Cardiac muscle cell (in vitro differentiated cells and primary cell): ENCODE measurements around the gene CATSPERD. TPM values are rescaled to one million over a fixed set of nuclear protein-coding genes. Genes with fewer than 3 reads are reported as not detected.

Experiments used
- DNase-seq, 2 donors: peaks; one replicate each; pipeline versions ENCODE4 v3.0.0 to v3.0.0-alpha.2; 2010 to 2017; ENCODE audit warnings: low read depth in 1 of 2, low spot score in 1 of 2
- H3K27ac ChIP-seq: fragments of 200-600 bp; sonication (generic); 2 replicates; pipeline ENCODE4 v1.5.1; 2016
- H3K27me3 ChIP-seq: fragments of 200-600 bp; sonication (generic); 2 replicates; pipeline ENCODE4 v1.6.0; 2016; ENCODE audit warnings: control low read depth
- H3K36me3 ChIP-seq: fragments of 200-600 bp; sonication (generic); 2 replicates; pipeline ENCODE4 v1.5.1; 2016; ENCODE audit warnings: control low read depth
- H3K4me1 ChIP-seq: fragments of 200-600 bp; sonication (generic); 2 replicates; pipeline ENCODE4 v1.8.1; 2017; ENCODE audit warnings: low read depth, mild to moderate bottlenecking, mixed run types
- H3K4me3 ChIP-seq: fragments of 200-600 bp; sonication (generic); 2 replicates; pipeline ENCODE4 v1.5.1; 2016; ENCODE audit warnings: mild to moderate bottlenecking
- H3K9me3 ChIP-seq: fragments of 200-600 bp; sonication (generic); 2 replicates; pipeline ENCODE4 v1.5.1; 2017; ENCODE audit warnings: low read depth, mild to moderate bottlenecking, control low read depth
- CTCF ChIP-seq: IDR thresholded peaks from 2 replicates; pipeline ENCODE4 v1.5.1; 2012; ENCODE audit warnings: low read depth, mild to moderate bottlenecking, low read length
- polyA plus RNA-seq: library from polyadenylated mRNA; unstranded; fragments of >200 nt; fragmentation: Nextera tagmentation; extraction: Ambion mirVana; gene quantifications from 2 replicates; pipeline ENCODE4 v1.2.1, GENCODE V29; 2016
- total RNA-seq: library from RNA; depleted of rRNA; stranded (reverse); fragments of >200 nt; gene quantifications from 2 replicates; pipeline ENCODE4 v1.2.3, GENCODE V29; 2016

CATSPERD gene
- total and polyA plus RNA-seq, 2 experiments from 2014 or later, result not detected

- Histone ChIP-seq H3K4me3 (no peak overlapping the region), H3K9me3 (no peaks in the 10 kb centered on the region), H3K27me3 (no peaks in the 10 kb centered on the region), H3K4me1 (peaks cover 7% of the 10 kb centered on the region), H3K27ac (no peak overlapping the region), H3K36me3 (no peaks in the 10 kb centered on the region)
- DNase-seq, result no peak
- no peak for TF ChIP-seq CTCF
These were observed 87.8 kb downstream of the CATSPERD start for GRCh38 chr19:5808120-5808816.

GRCh38 chr19:5809053-5809452, 88.6 kb downstream of the CATSPERD start:
- Histone ChIP-seq H3K36me3 (no peaks in the 10 kb centered on the region), H3K27ac (no peak overlapping the region), H3K27me3 (no peaks in the 10 kb centered on the region), H3K4me1 (peaks cover 5% of the 10 kb centered on the region), H3K9me3 (no peaks in the 10 kb centered on the region), H3K4me3 (no peak overlapping the region)
- no peak for TF ChIP-seq CTCF
- DNase-seq, result peak in 1 of 2 donors; percentile 24

- Histone ChIP-seq H3K4me1 (peaks cover 5% of the 10 kb centered on the region), H3K36me3 (no peaks in the 10 kb centered on the region), H3K27me3 (no peaks in the 10 kb centered on the region), H3K4me3 (no peak overlapping the region), H3K9me3 (no peaks in the 10 kb centered on the region), H3K27ac (no peak overlapping the region)
- TF ChIP-seq CTCF, result no peak
- no peak for DNase-seq
These were observed 89.0 kb downstream of the CATSPERD start for GRCh38 chr19:5809469-5809868.

GRCh38 chr19:5811117-5811516, 90.7 kb downstream of the CATSPERD start:
- no peak for TF ChIP-seq CTCF
- Histone ChIP-seq H3K4me1 (peaks cover 2% of the 10 kb centered on the region), H3K27ac (no peak overlapping the region), H3K9me3 (no peaks in the 10 kb centered on the region), H3K36me3 (no peaks in the 10 kb centered on the region), H3K27me3 (no peaks in the 10 kb centered on the region), H3K4me3 (no peak overlapping the region)
- no peak for DNase-seq

DNA sequence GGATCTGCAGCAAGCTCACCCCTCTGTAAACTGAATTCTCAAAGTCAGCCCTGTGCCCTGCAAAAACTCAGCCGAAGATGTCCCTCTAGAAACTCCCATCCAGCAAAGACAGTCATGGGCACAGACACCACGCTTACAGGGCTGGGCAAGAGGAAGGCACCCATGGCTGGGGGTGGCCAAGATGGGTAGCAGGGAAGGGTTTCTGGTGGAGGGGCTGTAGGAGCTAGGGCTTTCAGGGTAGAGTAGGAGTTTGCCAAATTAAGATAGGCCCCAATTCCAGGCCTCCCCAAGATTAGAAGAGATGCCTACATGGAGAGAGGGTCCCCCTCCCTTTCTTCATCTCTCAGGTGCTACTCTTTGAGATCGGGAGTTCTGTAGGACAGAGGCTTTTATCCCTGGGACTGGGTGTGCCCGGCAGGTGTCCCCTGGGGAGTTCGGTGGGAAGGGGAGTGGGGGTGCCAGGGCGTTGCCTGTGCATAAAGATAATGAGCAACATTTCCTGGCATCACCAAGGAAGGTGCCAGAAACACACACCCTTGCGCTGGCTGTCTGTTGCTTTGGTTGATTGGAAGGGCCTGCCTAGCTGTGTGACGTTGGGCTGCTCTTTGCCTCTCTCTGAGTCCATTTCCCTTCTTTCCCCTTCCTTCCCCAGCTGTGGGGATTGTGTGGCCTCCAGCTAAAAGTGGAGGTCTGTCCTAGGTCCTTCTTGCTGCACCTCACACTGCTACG, 93.8 kb downstream of the CATSPERD start:
- Histone ChIP-seq H3K4me3 (no peak overlapping the region), H3K27ac (no peak overlapping the region), H3K36me3 (no peaks in the 10 kb centered on the region), H3K4me1 (no peaks in the 10 kb centered on the region), H3K27me3 (no peaks in the 10 kb centered on the region), H3K9me3 (no peaks in the 10 kb centered on the region)
- no peak for TF ChIP-seq CTCF
- DNase-seq, result no peak
